WTC11 (cell line): ENCODE measurements around the gene TMEM238. TPM values are rescaled to one million over a fixed set of nuclear protein-coding genes. Genes with fewer than 3 reads are reported as not detected.

Source experiments
- CBFB ChIP-seq: sonication (generic); formaldehyde crosslinking; IDR thresholded peaks from 2 replicates; pipeline ENCODE4 v1.8.1; 2022; ENCODE audit warnings: mild to moderate bottlenecking, low read depth, missing genetic modification reagents
- GRHL2 ChIP-seq: fragments of 250-450 bp; sonication (Bioruptor Pico); IDR thresholded peaks from 2 replicates; pipeline ENCODE4 v1.8.0; 2022; ENCODE audit warnings: mild to moderate bottlenecking, moderate library complexity; ENCODE audit not compliant: insufficient replicate concordance, severe bottlenecking
- JUN ChIP-seq: sonication (generic); formaldehyde crosslinking; IDR thresholded peaks from 2 replicates; pipeline ENCODE4 v1.8.0; 2023; ENCODE audit warnings: mild to moderate bottlenecking, missing genetic modification reagents
- MYBL2 ChIP-seq: sonication (generic); formaldehyde crosslinking; IDR thresholded peaks from 2 replicates; pipeline ENCODE4 v1.8.1; 2023; ENCODE audit warnings: mild to moderate bottlenecking, moderate library complexity, missing genetic modification reagents
- NR1H2 ChIP-seq: sonication (generic); formaldehyde crosslinking; IDR thresholded peaks from 2 replicates; pipeline ENCODE4 v1.9.0; 2021; ENCODE audit warnings: mild to moderate bottlenecking, moderate library complexity, missing genetic modification reagents
- NR3C1 ChIP-seq: sonication (generic); formaldehyde crosslinking; conservative IDR thresholded peaks from 2 replicates; pipeline ENCODE4 v1.8.1; 2023; ENCODE audit warnings: low read depth, mild to moderate bottlenecking, missing genetic modification reagents
- TEAD1 ChIP-seq: sonication (generic); formaldehyde crosslinking; IDR thresholded peaks from 2 replicates; pipeline ENCODE4 v1.8.0; 2022; ENCODE audit warnings: mild to moderate bottlenecking, missing genetic modification reagents
- ZBTB21 ChIP-seq: sonication (generic); formaldehyde crosslinking; IDR thresholded peaks from 2 replicates; pipeline ENCODE4 v1.8.1; 2023; ENCODE audit warnings: mild to moderate bottlenecking, missing genetic modification reagents, borderline replicate concordance
- total RNA-seq: library from RNA; stranded (reverse); gene quantifications from 3 replicates; pipeline ENCODE4 v1.2.3, GENCODE V29; 2021
- TF ChIP-seq, protein P1 (sequence below): fragments of 250-450 bp; sonication (Bioruptor Pico); IDR thresholded peaks from 2 replicates; pipeline ENCODE4 v1.9.0; 2021; ENCODE audit warnings: mild to moderate bottlenecking, borderline replicate concordance
- TF ChIP-seq, protein P2 (sequence below): sonication (generic); formaldehyde crosslinking; IDR thresholded peaks from 2 replicates; pipeline ENCODE4 v1.8.0; 2022; ENCODE audit warnings: mild to moderate bottlenecking, missing genetic modification reagents
- TF ChIP-seq, protein P3 (sequence below): sonication (generic); formaldehyde crosslinking; IDR thresholded peaks from 2 replicates; pipeline ENCODE4 v1.8.1; 2023; ENCODE audit warnings: mild to moderate bottlenecking, moderate library complexity, missing genetic modification reagents
- TF ChIP-seq, protein P4 (sequence below): sonication (generic); formaldehyde crosslinking; IDR thresholded peaks from 2 replicates; pipeline ENCODE4 v1.8.1; 2022; ENCODE audit warnings: mild to moderate bottlenecking, missing genetic modification reagents, moderate library complexity, borderline replicate concordance
- TF ChIP-seq, protein P5 (sequence below): sonication (generic); formaldehyde crosslinking; IDR thresholded peaks from 2 replicates; pipeline ENCODE4 v1.8.0; 2022; ENCODE audit warnings: mild to moderate bottlenecking, missing genetic modification reagents
- TF ChIP-seq, protein P6 (sequence below): sonication (generic); formaldehyde crosslinking; IDR thresholded peaks from 2 replicates; pipeline ENCODE4 v1.8.1; 2022; ENCODE audit warnings: low read depth, mild to moderate bottlenecking, moderate library complexity, missing genetic modification reagents, borderline replicate concordance
- TF ChIP-seq, protein P7 (sequence below): sonication (generic); formaldehyde crosslinking; IDR thresholded peaks from 2 replicates; pipeline ENCODE4 v1.8.1; 2023; ENCODE audit warnings: mild to moderate bottlenecking, missing genetic modification reagents
- TF ChIP-seq, protein P8 (sequence below): sonication (generic); formaldehyde crosslinking; IDR thresholded peaks from 2 replicates; pipeline ENCODE4 v1.8.0; 2022; ENCODE audit warnings: mild to moderate bottlenecking, missing genetic modification reagents
- TF ChIP-seq, protein P9 (sequence below): sonication (generic); formaldehyde crosslinking; IDR thresholded peaks from 2 replicates; pipeline ENCODE4 v1.8.0; 2022; ENCODE audit warnings: missing genetic modification reagents

TMEM238 gene
- total RNA-seq, 1 experiment from 2014 or later = 8.3 TPM

DNA sequence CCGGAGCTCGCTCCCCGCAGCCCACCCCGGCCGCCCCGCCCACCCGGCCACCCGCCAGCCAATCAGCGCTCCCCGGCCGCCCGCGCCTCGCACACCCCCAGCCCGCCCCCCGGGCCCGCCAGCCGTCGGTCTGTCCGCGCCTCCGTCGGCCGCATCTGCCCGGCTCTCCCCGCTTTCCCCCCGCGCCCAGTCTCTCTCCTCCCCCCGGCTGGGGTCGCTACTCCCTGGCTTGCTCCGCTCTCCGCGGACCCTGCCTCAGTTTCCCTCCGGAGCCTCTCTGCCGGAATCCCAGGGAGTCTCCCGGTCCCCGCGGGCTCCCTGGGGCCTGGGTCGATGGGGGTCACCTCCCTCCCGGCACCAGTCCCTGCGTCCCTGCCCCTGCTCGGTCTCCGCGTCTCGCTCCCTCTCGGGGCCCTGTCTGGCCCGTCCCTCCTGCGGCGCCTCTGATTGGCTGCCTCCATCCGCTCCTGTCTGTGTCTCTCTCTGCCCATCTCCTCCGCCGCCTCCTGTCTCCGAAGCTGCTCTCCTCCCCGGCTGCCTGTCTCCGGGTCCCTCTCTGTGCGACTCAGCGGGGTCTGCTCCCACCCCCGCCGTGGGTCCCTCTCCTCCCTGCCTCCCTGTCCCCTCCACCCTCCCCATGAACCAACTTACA is 14.3 kb downstream of the TMEM238 start (continued):
- TF ChIP-seq, protein P1, sequence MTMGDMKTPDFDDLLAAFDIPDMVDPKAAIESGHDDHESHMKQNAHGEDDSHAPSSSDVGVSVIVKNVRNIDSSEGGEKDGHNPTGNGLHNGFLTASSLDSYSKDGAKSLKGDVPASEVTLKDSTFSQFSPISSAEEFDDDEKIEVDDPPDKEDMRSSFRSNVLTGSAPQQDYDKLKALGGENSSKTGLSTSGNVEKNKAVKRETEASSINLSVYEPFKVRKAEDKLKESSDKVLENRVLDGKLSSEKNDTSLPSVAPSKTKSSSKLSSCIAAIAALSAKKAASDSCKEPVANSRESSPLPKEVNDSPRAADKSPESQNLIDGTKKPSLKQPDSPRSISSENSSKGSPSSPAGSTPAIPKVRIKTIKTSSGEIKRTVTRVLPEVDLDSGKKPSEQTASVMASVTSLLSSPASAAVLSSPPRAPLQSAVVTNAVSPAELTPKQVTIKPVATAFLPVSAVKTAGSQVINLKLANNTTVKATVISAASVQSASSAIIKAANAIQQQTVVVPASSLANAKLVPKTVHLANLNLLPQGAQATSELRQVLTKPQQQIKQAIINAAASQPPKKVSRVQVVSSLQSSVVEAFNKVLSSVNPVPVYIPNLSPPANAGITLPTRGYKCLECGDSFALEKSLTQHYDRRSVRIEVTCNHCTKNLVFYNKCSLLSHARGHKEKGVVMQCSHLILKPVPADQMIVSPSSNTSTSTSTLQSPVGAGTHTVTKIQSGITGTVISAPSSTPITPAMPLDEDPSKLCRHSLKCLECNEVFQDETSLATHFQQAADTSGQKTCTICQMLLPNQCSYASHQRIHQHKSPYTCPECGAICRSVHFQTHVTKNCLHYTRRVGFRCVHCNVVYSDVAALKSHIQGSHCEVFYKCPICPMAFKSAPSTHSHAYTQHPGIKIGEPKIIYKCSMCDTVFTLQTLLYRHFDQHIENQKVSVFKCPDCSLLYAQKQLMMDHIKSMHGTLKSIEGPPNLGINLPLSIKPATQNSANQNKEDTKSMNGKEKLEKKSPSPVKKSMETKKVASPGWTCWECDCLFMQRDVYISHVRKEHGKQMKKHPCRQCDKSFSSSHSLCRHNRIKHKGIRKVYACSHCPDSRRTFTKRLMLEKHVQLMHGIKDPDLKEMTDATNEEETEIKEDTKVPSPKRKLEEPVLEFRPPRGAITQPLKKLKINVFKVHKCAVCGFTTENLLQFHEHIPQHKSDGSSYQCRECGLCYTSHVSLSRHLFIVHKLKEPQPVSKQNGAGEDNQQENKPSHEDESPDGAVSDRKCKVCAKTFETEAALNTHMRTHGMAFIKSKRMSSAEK (CRISPR knock-in tag) = no peak
- TF ChIP-seq CBFB = no peak
- TF ChIP-seq, protein P2, sequence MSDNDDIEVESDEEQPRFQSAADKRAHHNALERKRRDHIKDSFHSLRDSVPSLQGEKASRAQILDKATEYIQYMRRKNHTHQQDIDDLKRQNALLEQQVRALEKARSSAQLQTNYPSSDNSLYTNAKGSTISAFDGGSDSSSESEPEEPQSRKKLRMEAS (CRISPR knock-in tag) = peak; percentile 32; the same call in 1 of the 2 replicates
- no peak for TF ChIP-seq ZBTB21 (CRISPR knock-in tag)
- no peak for TF ChIP-seq GRHL2 (CRISPR knock-in tag)
- TF ChIP-seq, protein P3, sequence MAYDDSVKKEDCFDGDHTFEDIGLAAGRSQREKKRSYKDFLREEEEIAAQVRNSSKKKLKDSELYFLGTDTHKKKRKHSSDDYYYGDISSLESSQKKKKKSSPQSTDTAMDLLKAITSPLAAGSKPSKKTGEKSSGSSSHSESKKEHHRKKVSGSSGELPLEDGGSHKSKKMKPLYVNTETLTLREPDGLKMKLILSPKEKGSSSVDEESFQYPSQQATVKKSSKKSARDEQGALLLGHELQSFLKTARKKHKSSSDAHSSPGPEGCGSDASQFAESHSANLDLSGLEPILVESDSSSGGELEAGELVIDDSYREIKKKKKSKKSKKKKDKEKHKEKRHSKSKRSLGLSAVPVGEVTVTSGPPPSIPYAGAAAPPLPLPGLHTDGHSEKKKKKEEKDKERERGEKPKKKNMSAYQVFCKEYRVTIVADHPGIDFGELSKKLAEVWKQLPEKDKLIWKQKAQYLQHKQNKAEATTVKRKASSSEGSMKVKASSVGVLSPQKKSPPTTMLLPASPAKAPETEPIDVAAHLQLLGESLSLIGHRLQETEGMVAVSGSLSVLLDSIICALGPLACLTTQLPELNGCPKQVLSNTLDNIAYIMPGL = peak; percentile 54; the same call in 1 of the 2 replicates
- TF ChIP-seq, protein P4, sequence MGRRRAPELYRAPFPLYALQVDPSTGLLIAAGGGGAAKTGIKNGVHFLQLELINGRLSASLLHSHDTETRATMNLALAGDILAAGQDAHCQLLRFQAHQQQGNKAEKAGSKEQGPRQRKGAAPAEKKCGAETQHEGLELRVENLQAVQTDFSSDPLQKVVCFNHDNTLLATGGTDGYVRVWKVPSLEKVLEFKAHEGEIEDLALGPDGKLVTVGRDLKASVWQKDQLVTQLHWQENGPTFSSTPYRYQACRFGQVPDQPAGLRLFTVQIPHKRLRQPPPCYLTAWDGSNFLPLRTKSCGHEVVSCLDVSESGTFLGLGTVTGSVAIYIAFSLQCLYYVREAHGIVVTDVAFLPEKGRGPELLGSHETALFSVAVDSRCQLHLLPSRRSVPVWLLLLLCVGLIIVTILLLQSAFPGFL = no peak
- no peak for TF ChIP-seq MYBL2 (CRISPR knock-in tag)
- TF ChIP-seq, protein P5, sequence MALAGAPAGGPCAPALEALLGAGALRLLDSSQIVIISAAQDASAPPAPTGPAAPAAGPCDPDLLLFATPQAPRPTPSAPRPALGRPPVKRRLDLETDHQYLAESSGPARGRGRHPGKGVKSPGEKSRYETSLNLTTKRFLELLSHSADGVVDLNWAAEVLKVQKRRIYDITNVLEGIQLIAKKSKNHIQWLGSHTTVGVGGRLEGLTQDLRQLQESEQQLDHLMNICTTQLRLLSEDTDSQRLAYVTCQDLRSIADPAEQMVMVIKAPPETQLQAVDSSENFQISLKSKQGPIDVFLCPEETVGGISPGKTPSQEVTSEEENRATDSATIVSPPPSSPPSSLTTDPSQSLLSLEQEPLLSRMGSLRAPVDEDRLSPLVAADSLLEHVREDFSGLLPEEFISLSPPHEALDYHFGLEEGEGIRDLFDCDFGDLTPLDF (CRISPR knock-in tag) = no peak
- TF ChIP-seq, protein P6, sequence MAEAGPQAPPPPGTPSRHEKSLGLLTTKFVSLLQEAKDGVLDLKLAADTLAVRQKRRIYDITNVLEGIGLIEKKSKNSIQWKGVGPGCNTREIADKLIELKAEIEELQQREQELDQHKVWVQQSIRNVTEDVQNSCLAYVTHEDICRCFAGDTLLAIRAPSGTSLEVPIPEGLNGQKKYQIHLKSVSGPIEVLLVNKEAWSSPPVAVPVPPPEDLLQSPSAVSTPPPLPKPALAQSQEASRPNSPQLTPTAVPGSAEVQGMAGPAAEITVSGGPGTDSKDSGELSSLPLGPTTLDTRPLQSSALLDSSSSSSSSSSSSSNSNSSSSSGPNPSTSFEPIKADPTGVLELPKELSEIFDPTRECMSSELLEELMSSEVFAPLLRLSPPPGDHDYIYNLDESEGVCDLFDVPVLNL = no peak
- TF ChIP-seq, protein P7, sequence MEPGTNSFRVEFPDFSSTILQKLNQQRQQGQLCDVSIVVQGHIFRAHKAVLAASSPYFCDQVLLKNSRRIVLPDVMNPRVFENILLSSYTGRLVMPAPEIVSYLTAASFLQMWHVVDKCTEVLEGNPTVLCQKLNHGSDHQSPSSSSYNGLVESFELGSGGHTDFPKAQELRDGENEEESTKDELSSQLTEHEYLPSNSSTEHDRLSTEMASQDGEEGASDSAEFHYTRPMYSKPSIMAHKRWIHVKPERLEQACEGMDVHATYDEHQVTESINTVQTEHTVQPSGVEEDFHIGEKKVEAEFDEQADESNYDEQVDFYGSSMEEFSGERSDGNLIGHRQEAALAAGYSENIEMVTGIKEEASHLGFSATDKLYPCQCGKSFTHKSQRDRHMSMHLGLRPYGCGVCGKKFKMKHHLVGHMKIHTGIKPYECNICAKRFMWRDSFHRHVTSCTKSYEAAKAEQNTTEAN = no peak
- TF ChIP-seq NR1H2 (CRISPR knock-in tag) = no peak
- no peak for TF ChIP-seq JUN (CRISPR knock-in tag)
- TF ChIP-seq NR3C1 (CRISPR knock-in tag) = no peak
- TF ChIP-seq, protein P8, sequence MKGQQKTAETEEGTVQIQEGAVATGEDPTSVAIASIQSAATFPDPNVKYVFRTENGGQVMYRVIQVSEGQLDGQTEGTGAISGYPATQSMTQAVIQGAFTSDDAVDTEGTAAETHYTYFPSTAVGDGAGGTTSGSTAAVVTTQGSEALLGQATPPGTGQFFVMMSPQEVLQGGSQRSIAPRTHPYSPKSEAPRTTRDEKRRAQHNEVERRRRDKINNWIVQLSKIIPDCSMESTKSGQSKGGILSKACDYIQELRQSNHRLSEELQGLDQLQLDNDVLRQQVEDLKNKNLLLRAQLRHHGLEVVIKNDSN (CRISPR knock-in tag) = no peak
- no peak for TF ChIP-seq TEAD1 (CRISPR knock-in tag)
- TF ChIP-seq, protein P9, sequence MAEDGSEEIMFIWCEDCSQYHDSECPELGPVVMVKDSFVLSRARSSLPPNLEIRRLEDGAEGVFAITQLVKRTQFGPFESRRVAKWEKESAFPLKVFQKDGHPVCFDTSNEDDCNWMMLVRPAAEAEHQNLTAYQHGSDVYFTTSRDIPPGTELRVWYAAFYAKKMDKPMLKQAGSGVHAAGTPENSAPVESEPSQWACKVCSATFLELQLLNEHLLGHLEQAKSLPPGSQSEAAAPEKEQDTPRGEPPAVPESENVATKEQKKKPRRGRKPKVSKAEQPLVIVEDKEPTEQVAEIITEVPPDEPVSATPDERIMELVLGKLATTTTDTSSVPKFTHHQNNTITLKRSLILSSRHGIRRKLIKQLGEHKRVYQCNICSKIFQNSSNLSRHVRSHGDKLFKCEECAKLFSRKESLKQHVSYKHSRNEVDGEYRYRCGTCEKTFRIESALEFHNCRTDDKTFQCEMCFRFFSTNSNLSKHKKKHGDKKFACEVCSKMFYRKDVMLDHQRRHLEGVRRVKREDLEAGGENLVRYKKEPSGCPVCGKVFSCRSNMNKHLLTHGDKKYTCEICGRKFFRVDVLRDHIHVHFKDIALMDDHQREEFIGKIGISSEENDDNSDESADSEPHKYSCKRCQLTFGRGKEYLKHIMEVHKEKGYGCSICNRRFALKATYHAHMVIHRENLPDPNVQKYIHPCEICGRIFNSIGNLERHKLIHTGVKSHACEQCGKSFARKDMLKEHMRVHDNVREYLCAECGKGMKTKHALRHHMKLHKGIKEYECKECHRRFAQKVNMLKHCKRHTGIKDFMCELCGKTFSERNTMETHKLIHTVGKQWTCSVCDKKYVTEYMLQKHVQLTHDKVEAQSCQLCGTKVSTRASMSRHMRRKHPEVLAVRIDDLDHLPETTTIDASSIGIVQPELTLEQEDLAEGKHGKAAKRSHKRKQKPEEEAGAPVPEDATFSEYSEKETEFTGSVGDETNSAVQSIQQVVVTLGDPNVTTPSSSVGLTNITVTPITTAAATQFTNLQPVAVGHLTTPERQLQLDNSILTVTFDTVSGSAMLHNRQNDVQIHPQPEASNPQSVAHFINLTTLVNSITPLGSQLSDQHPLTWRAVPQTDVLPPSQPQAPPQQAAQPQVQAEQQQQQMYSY (CRISPR knock-in tag) = no peak
